GM23338 (cell line): ENCODE measurements around the gene DCAF7. TPM values are rescaled to one million over a fixed set of nuclear protein-coding genes. Genes with fewer than 3 reads are reported as not detected.

Experiments
- CREB1 ChIP-seq: fragments of 250-450 bp; sonication (Bioruptor Pico); IDR thresholded peaks from 2 replicates; pipeline ENCODE4 v1.5.0; 2020; ENCODE audit warnings: low read depth, mild to moderate bottlenecking, moderate library complexity
- CTCF ChIP-seq, 2 experiments: fragments of 200-600 bp in 1 of 2; sonication (generic) in 1 of 2; conservative IDR thresholded peaks; 2 replicates each; pipeline versions ENCODE4 v1.5.1 to v1.6.1; 2016 to 2017; ENCODE audit warnings: antibody characterized with exemption in 2 of 2, low read depth in 2 of 2, mild to moderate bottlenecking in 2 of 2, moderate library complexity in 1 of 2
- ETS1 ChIP-seq: IDR thresholded peaks from 2 replicates; pipeline ENCODE4 v1.6.1; 2016; ENCODE audit warnings: antibody characterized with exemption
- NANOG ChIP-seq: IDR thresholded peaks from 2 replicates; pipeline ENCODE4 v1.6.1; 2016; ENCODE audit warnings: antibody characterized with exemption, borderline replicate concordance
- REST ChIP-seq: IDR thresholded peaks from one replicate; pipeline ENCODE4 v1.6.1; 2018; ENCODE audit warnings: antibody characterized with exemption; ENCODE audit not compliant: unreplicated experiment
- ZNF331 ChIP-seq: fragments of 250-450 bp; sonication (Bioruptor Pico); IDR thresholded peaks from 2 replicates; pipeline ENCODE4 v1.5.0; 2020; ENCODE audit warnings: low read depth, mild to moderate bottlenecking, moderate library complexity
- ZNF462 ChIP-seq: fragments of 250-450 bp; sonication (Bioruptor Pico); IDR thresholded peaks from 2 replicates; pipeline ENCODE4 v1.5.0; 2020; ENCODE audit warnings: mild to moderate bottlenecking, moderate library complexity
- polyA plus RNA-seq: library from polyadenylated mRNA; unstranded; fragments of >200 nt; fragmentation: Nextera tagmentation; extraction: Ambion mirVana; gene quantifications from 2 replicates; pipeline ENCODE4 v1.2.1, GENCODE V29; 2016
- total RNA-seq: library from RNA; depleted of rRNA; stranded (reverse); fragments of >200 nt; shearing (Covaris generic); gene quantifications from 2 replicates; pipeline ENCODE4 v1.2.3, GENCODE V29; 2014

Gene DCAF7
- total and polyA plus RNA-seq, 2 experiments from 2014 or later = 31.3 to 60.1 TPM

- TF ChIP-seq ZNF462 (CRISPR knock-in tag) (no peak), CTCF (conservative IDR thresholded peaks at IDR 0.05; ENCODE audit: low read depth in 2 of 2) (no peak), NANOG (no peak), CREB1 (CRISPR knock-in tag) (no peak), ETS1 (no peak), REST (no peak), ZNF331 (no peak)
Measured at GRCh38 chr17:63503341-63503705, 47.0 kb upstream of the DCAF7 start (continued).
